Natural killer cell (primary cell): Measurements from ENCODE around the gene TNNT2. TPM values are rescaled to one million over a fixed set of nuclear protein-coding genes. Genes with fewer than 3 reads are reported as not detected.

ENCODE experiments used
- ATAC-seq, 3 donors: fragments of 150-1000 bp in 2 of 3; fragments of 200-7000 bp in 1 of 3; cut with Tn5 transposase; 1 replicate in 1 of 3; 2 replicates in 2 of 3; pipeline ENCODE4 v1.10.0; 2021; ENCODE audit warnings: mild to moderate bottlenecking in 2 of 3, moderate library complexity in 2 of 3
- DNase-seq, 2 donors: peaks; one replicate each; pipeline versions ENCODE4 v3.0.0 to v3.0.0-alpha.2; 2013 to 2021; ENCODE audit warnings: mixed read lengths in 1 of 2
- H3K27ac ChIP-seq: one replicate; pipeline ENCODE4 v1.5.1; 2013; ENCODE audit warnings: mild to moderate bottlenecking, low read length
- H3K27me3 ChIP-seq: one replicate; pipeline ENCODE4 v1.6.1; 2013; ENCODE audit warnings: low read length; ENCODE audit not compliant: control insufficient read depth, insufficient read depth
- H3K36me3 ChIP-seq: one replicate; pipeline ENCODE4 v1.6.1; 2013; ENCODE audit warnings: low read length; ENCODE audit not compliant: control insufficient read depth, insufficient read depth
- H3K4me1 ChIP-seq: one replicate; pipeline ENCODE4 v1.6.1; 2013; ENCODE audit warnings: low read length; ENCODE audit not compliant: control insufficient read depth, insufficient read depth
- H3K4me3 ChIP-seq: one replicate; pipeline ENCODE4 v1.5.1; 2013; ENCODE audit warnings: low read length
- H3K9me3 ChIP-seq: one replicate; pipeline ENCODE4 v1.6.1; 2013; ENCODE audit warnings: low read length; ENCODE audit not compliant: control insufficient read depth, insufficient read depth
- H3K27ac Mint-ChIP-seq, 2 donors: one replicate each; pipeline ENCODE4 v1.8.0; 2022; ENCODE audit warnings: mild to moderate bottlenecking in 2 of 2, mixed read lengths in 2 of 2, moderate library complexity in 1 of 2
- H3K27me3 Mint-ChIP-seq, 2 donors: one replicate each; pipeline ENCODE4 v1.8.0; 2022; ENCODE audit warnings: low read depth in 2 of 2, mixed read lengths in 2 of 2
- H3K36me3 Mint-ChIP-seq: one replicate; pipeline ENCODE4 v1.8.0; 2022; ENCODE audit warnings: mixed read lengths
- H3K4me1 Mint-ChIP-seq, 2 donors: one replicate each; pipeline ENCODE4 v1.8.0; 2022; ENCODE audit warnings: mixed read lengths in 2 of 2
- H3K4me3 Mint-ChIP-seq: one replicate; pipeline ENCODE4 v1.8.0; 2022; ENCODE audit warnings: mild to moderate bottlenecking, moderate library complexity, mixed read lengths
- H3K9me3 Mint-ChIP-seq, 2 donors: one replicate each; pipeline ENCODE4 v1.8.0; 2022; ENCODE audit warnings: mixed read lengths in 2 of 2
- WGBS: methylation state at CpG from one replicate; pipeline ENCODE4 v1.1.7; 2013; ENCODE audit warnings: missing lambda C conversion rate; ENCODE audit not compliant: insufficient coverage; 5-methylcytosine and 5-hydroxymethylcytosine counted together
- intact Hi-C: fragments of 100-400 bp; cut with micrococcal nuclease; formaldehyde crosslinking; loops from one replicate; pipeline ENCODE4 v1.14.2; 2022
- total RNA-seq, 4 donors: library from RNA; stranded (reverse); fragments of 120-200 nt in 1 of 4; gene quantifications; one replicate each; pipeline versions ENCODE4 v1.2.3 to v1.2.4, GENCODE V29; 2013 to 2022
- TF ChIP-seq, protein P1 (sequence below): fragments of 200-600 bp; IDR thresholded peaks from one replicate; pipeline ENCODE4 v1.8.0; 2022; ENCODE audit warnings: antibody characterized with exemption

TNNT2 gene
- total RNA-seq, 3 donors from 2014 or later (not counting 1 experiment from before 2014, with no cell fraction given) = not detected

DNA sequence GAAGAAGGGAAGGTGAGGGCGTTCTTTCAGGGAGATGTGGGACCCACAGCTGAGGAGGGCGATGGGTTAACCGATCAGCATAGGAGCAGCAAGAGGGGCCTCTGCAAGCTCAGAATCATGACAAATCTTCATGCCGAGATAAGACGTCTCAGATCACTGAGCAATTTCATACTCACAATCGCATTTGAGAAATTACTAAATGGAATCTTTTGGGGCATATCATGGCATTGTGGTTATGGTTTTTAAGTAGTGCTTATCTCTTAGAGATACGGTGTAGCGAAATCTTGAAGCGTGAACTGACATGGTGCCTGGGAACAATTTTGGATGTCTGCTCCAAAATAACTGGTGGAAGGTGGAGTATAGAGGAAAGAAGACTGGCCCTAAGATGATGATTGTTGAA lies 6.2 kb downstream of the TNNT2 start:
- no peaks in the 10 kb centered on the region for H3K4me1 ChIP-seq
- Mint-ChIP-seq H3K27me3 (peaks cover 5 to 30% of the 10 kb centered on the region in 2 donors), H3K4me1 (no peaks in the 10 kb centered on the region), H3K4me3 (no peak overlapping the region), H3K9me3 (no peaks in the 10 kb centered on the region), H3K36me3 (no peaks in the 10 kb centered on the region), H3K27ac (no peak overlapping the region)
- H3K27me3 ChIP-seq = peaks cover 2% of the 10 kb centered on the region
- ATAC-seq (no peak), DNase-seq (no peak)
- intact Hi-C loops = no loop called here
- no peak overlapping the region for H3K27ac ChIP-seq
- H3K4me3 ChIP-seq = no peak overlapping the region
- no peaks in the 10 kb centered on the region for H3K36me3 ChIP-seq
- 90% methylated on average over 9 of the region's 9 CpGs for WGBS
- H3K9me3 ChIP-seq = no peaks in the 10 kb centered on the region
- TF ChIP-seq, protein P1, sequence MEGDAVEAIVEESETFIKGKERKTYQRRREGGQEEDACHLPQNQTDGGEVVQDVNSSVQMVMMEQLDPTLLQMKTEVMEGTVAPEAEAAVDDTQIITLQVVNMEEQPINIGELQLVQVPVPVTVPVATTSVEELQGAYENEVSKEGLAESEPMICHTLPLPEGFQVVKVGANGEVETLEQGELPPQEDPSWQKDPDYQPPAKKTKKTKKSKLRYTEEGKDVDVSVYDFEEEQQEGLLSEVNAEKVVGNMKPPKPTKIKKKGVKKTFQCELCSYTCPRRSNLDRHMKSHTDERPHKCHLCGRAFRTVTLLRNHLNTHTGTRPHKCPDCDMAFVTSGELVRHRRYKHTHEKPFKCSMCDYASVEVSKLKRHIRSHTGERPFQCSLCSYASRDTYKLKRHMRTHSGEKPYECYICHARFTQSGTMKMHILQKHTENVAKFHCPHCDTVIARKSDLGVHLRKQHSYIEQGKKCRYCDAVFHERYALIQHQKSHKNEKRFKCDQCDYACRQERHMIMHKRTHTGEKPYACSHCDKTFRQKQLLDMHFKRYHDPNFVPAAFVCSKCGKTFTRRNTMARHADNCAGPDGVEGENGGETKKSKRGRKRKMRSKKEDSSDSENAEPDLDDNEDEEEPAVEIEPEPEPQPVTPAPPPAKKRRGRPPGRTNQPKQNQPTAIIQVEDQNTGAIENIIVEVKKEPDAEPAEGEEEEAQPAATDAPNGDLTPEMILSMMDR = no peak

DNA sequence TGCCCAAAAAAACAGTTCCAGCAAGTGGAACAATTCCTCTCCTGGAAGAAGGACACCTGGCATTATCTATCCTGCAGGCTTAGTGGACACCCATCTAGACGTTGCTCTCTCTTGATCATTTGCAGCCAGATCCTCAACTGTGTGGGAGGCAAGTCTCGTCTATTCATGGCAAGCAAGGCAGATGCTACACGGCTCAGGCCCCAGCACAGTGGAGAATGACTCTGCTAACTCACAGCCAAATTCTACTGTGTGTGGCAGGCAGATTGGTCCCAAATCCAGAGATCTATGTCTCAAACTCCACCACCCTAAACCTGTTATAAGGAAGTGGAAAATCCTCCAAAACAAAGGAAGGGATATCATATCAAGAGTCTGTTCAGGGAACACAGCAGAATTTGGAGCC lies 7.0 kb downstream of the TNNT2 start:
- no peak for DNase-seq
- intact Hi-C loops = no loop called here
- no peak for ATAC-seq
- H3K36me3 Mint-ChIP-seq = no peaks in the 10 kb centered on the region
- Histone ChIP-seq H3K4me1 (no peaks in the 10 kb centered on the region), H3K27ac (no peak overlapping the region), H3K4me3 (no peak overlapping the region), H3K9me3 (no peaks in the 10 kb centered on the region), H3K27me3 (peaks cover 2% of the 10 kb centered on the region), H3K36me3 (no peaks in the 10 kb centered on the region)
- H3K4me3 Mint-ChIP-seq = no peak overlapping the region
- no peak overlapping the region for H3K27ac Mint-ChIP-seq
- no peaks in the 10 kb centered on the region for H3K4me1 Mint-ChIP-seq
- peaks cover 5 to 30% of the 10 kb centered on the region in 2 donors for H3K27me3 Mint-ChIP-seq
- 61% methylated on average over 3 of the region's 3 CpGs for WGBS
- H3K9me3 Mint-ChIP-seq = no peaks in the 10 kb centered on the region
- TF ChIP-seq, protein P1 = no peak

DNA sequence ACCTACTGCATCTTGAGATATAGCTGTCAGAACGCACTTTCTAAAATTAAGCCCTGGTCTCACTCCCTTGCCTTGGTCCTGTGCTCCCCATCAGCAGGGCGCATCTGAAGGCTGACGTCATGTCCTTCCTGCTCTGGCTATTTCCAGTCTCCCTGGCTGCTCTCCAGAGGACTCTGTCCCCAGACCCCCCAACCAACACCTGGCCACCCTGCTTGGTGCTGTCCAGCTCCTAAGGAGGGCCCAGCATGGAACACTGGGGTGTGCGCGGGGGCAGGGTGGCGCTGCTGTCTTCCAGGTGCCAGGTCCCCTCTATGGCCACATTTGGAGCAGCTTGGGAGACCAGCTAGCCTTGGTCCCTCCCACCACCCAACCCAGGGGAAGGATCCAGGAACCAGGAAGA lies 8.3 kb downstream of the TNNT2 start:
- no peak overlapping the region for H3K27ac Mint-ChIP-seq
- no peaks in the 10 kb centered on the region for H3K4me1 Mint-ChIP-seq

GRCh38 chr1:201366696-201367095 lies 10.8 kb downstream of the TNNT2 start:
- Mint-ChIP-seq H3K36me3 (no peaks in the 10 kb centered on the region), H3K4me1 (no peaks in the 10 kb centered on the region), H3K4me3 (no peak overlapping the region), H3K27ac (no peak overlapping the region), H3K27me3 (peaks cover 0 to 17% of the 10 kb centered on the region in 2 donors), H3K9me3 (no peaks in the 10 kb centered on the region)
- Histone ChIP-seq H3K4me1 (no peaks in the 10 kb centered on the region), H3K4me3 (no peak overlapping the region), H3K36me3 (no peaks in the 10 kb centered on the region), H3K27me3 (no peaks in the 10 kb centered on the region), H3K9me3 (no peaks in the 10 kb centered on the region), H3K27ac (no peak overlapping the region)
- ATAC-seq = no peak
- intact Hi-C loops = no loop called here
- DNase-seq = no peak
- TF ChIP-seq, protein P1 = no peak
- WGBS = 63% methylated on average over 7 of the region's 7 CpGs

More for the DNA sequence above, 8.3 kb downstream of the TNNT2 start:
- Mint-ChIP-seq H3K4me3 (no peak overlapping the region), H3K9me3 (no peaks in the 10 kb centered on the region), H3K36me3 (no peaks in the 10 kb centered on the region), H3K27me3 (peaks cover 5 to 30% of the 10 kb centered on the region in 2 donors)
- whole genome bisulfite sequencing = 74% methylated on average over 6 of the region's 6 CpGs
- DNase-seq (no peak), ATAC-seq (no peak)
- no peaks in the 10 kb centered on the region for H3K4me1 ChIP-seq
- H3K36me3 ChIP-seq = no peaks in the 10 kb centered on the region
- no peaks in the 10 kb centered on the region for H3K27me3 ChIP-seq
- no peak overlapping the region for H3K4me3 ChIP-seq
- TF ChIP-seq, protein P1 = no peak
- intact Hi-C loops = no loop called here
- no peaks in the 10 kb centered on the region for H3K9me3 ChIP-seq
- no peak overlapping the region for H3K27ac ChIP-seq
